Hepatocyte (in vitro differentiated cells): ENCODE results near the gene TFDP2. TPM values are rescaled to one million over a fixed set of nuclear protein-coding genes. Genes with fewer than 3 reads are reported as not detected.
"Not testable (repeated sequence)": the region's sequence is repeated elsewhere in the genome, so short reads cannot be mapped to it uniquely, and the experiment has no call there.

Source experiments
- DNase-seq: peaks from one replicate; pipeline ENCODE4 v3.0.0-alpha.2; 2016; ENCODE audit warnings: low spot score
- H2AFZ ChIP-seq: fragments of 200-600 bp; sonication (generic); 2 replicates; pipeline ENCODE4 v1.6.0; 2016; ENCODE audit warnings: antibody characterized with exemption, mild to moderate bottlenecking
- H3K27ac ChIP-seq: fragments of 200-600 bp; sonication (generic); 2 replicates; pipeline ENCODE4 v1.5.1; 2016; ENCODE audit warnings: mild to moderate bottlenecking
- H3K27me3 ChIP-seq: fragments of 200-600 bp; sonication (generic); 2 replicates; pipeline ENCODE4 v1.6.1; 2016
- H3K36me3 ChIP-seq: fragments of 200-600 bp; sonication (generic); replicated peaks from 2 replicates; pipeline ENCODE4 v1.5.1; 2016; ENCODE audit warnings: low read depth; ENCODE audit not compliant: insufficient read depth
- H3K4me1 ChIP-seq: fragments of 200-600 bp; sonication (generic); 2 replicates; pipeline ENCODE4 v1.5.1; 2016; ENCODE audit warnings: mild to moderate bottlenecking, moderate library complexity; ENCODE audit not compliant: insufficient read depth
- H3K4me2 ChIP-seq: fragments of 200-600 bp; sonication (generic); 2 replicates; pipeline ENCODE4 v1.6.0; 2016
- H3K4me3 ChIP-seq: fragments of 200-600 bp; sonication (generic); 2 replicates; pipeline ENCODE4 v1.5.1; 2016; ENCODE audit warnings: mild to moderate bottlenecking
- H3K79me2 ChIP-seq: fragments of 200-600 bp; sonication (generic); 2 replicates; pipeline ENCODE4 v1.6.0; 2017; ENCODE audit warnings: mild to moderate bottlenecking
- H3K9me2 ChIP-seq: fragments of 200-600 bp; sonication (generic); replicated peaks from 2 replicates; pipeline ENCODE4 v1.6.0; 2017; ENCODE audit warnings: mild to moderate bottlenecking; ENCODE audit not compliant: insufficient read depth
- H3K9me3 ChIP-seq: fragments of 200-600 bp; sonication (generic); 2 replicates; pipeline ENCODE4 v1.5.1; 2016; ENCODE audit warnings: low read depth, mild to moderate bottlenecking
- H4K20me1 ChIP-seq: fragments of 200-600 bp; sonication (generic); 2 replicates; pipeline ENCODE4 v1.6.0; 2016; ENCODE audit warnings: mild to moderate bottlenecking; ENCODE audit not compliant: insufficient read depth, poor library complexity, severe bottlenecking
- CTCF ChIP-seq: fragments of 200-600 bp; sonication (generic); IDR thresholded peaks from 2 replicates; pipeline ENCODE4 v1.5.1; 2016; ENCODE audit warnings: antibody characterized with exemption, mild to moderate bottlenecking; ENCODE audit not compliant: poor library complexity
- EZH2 ChIP-seq: fragments of 200-600 bp; sonication (generic); IDR thresholded peaks from 2 replicates; pipeline ENCODE4 v1.6.1; 2016; ENCODE audit warnings: antibody characterized with exemption, mild to moderate bottlenecking, borderline replicate concordance
- EZH2phosphoT487 ChIP-seq: fragments of 200-600 bp; sonication (generic); IDR thresholded peaks from one replicate; pipeline ENCODE4 v1.6.1; 2018; ENCODE audit warnings: antibody characterized with exemption, mild to moderate bottlenecking, low read depth, moderate library complexity; ENCODE audit not compliant: unreplicated experiment, severe bottlenecking
- WGBS: methylation state at CpG from one replicate; pipeline ENCODE4 v1.1.6; 2016; ENCODE audit warnings: low lambda C conversion rate; ENCODE audit errors: missing lambda C conversion rate; 5-methylcytosine and 5-hydroxymethylcytosine counted together
- polyA plus RNA-seq: library from polyadenylated mRNA; unstranded; fragments of >200 nt; fragmentation: Nextera tagmentation; extraction: Ambion mirVana; gene quantifications from 2 replicates; pipeline ENCODE4 v1.2.1, GENCODE V29; 2016
- total RNA-seq: library from RNA; depleted of rRNA; stranded (reverse); fragments of >200 nt; gene quantifications from 2 replicates; pipeline ENCODE4 v1.2.3, GENCODE V29; 2014

Gene TFDP2
- total and polyA plus RNA-seq, 2 experiments from 2014 or later = 57.6 to 61.6 TPM

GRCh38 chr3:142007710-142008399 lies 141.5 kb downstream of the TFDP2 start:
- Histone ChIP-seq H3K27me3 (no peaks in the 10 kb centered on the region), H2AFZ (no peak overlapping the region), H3K27ac (no peak overlapping the region), H3K9me3 (no peaks in the 10 kb centered on the region), H3K9me2 (no peaks in the 10 kb centered on the region), H3K4me3 (no peak overlapping the region), H3K4me1 (no peaks in the 10 kb centered on the region), H4K20me1 (no peaks in the 10 kb centered on the region), H3K36me3 (no peaks in the 10 kb centered on the region), H3K79me2 (peaks cover 24% of the 10 kb centered on the region), H3K4me2 (no peak overlapping the region)
- TF ChIP-seq EZH2 (no peak), EZH2phosphoT487 (no peak), CTCF (no peak)
- WGBS = 94% methylated on average over 8 of the region's 8 CpGs
- DNase-seq = no peak

DNA sequence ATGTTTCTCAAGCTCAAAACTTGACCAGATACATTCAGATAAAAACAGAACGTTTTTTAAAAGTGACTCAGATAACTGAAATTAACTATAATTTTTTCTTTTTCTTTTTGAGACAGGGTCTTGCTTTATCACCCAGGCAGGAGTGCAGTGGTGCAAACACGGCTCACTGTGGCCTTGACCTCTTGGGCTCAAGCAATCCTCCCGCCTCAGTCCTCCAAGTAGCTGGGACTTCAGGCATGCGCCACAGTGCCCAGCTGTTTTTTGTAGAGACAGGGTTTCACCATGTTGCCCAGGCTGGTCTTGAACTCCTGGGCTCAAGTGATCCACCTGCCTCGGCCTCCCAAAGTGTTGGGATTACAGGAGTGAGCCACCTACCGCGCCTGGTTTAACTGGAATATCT lies 144.4 kb downstream of the TFDP2 start:
- not testable (repeated sequence) for H3K4me1 ChIP-seq, DNase-seq, H3K27ac ChIP-seq, H3K36me3 ChIP-seq, H2AFZ ChIP-seq, H3K9me2 ChIP-seq, H3K27me3 ChIP-seq, H3K4me3 ChIP-seq, H3K9me3 ChIP-seq, H3K4me2 ChIP-seq, H4K20me1 ChIP-seq
- H3K79me2 ChIP-seq = peaks cover 19% of the 10 kb centered on the region
- WGBS = 91% methylated on average over 7 of the region's 7 CpGs

DNA sequence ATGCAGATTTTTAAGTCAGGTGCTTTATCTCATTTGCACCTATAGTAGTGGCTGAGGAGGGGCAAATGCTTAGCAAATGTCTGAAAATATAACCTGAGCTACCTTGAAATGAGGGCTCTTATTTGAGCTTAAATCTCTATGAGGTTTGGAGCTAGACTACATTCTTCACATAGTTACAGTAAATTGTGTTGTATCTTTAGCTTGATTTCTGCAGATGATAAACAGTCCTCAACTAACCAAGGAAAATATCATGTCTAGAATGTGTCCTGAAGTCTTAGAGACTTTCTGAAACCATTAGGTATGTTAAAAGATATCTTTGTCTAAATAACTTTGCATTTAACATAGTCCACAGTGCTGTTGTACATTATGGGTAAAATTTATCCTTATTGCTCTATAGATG lies 145.3 kb downstream of the TFDP2 start:
- H3K9me3 ChIP-seq = no peaks in the 10 kb centered on the region
- H3K4me3 ChIP-seq = no peak overlapping the region
- H2AFZ ChIP-seq = no peak overlapping the region
- H3K9me2 ChIP-seq = no peaks in the 10 kb centered on the region
- H4K20me1 ChIP-seq = no peaks in the 10 kb centered on the region
- peaks cover 14% of the 10 kb centered on the region for H3K79me2 ChIP-seq
- no peak overlapping the region for H3K27ac ChIP-seq
- H3K27me3 ChIP-seq = no peaks in the 10 kb centered on the region
- TF ChIP-seq EZH2phosphoT487 (no peak), EZH2 (no peak), CTCF (no peak)
- H3K4me1 ChIP-seq = no peaks in the 10 kb centered on the region
- no peak overlapping the region for H3K4me2 ChIP-seq
- no peaks in the 10 kb centered on the region for H3K36me3 ChIP-seq
- DNase-seq = no peak

GRCh38 chr3:142003291-142003690 lies 146.1 kb downstream of the TFDP2 start:
- TF ChIP-seq EZH2 (no peak), EZH2phosphoT487 (no peak), CTCF (no peak)
- 97% methylated on average over 3 of the region's 3 CpGs for WGBS
- H3K27ac ChIP-seq = no peak overlapping the region
- DNase-seq = no peak
- no peak overlapping the region for H2AFZ ChIP-seq
- no peaks in the 10 kb centered on the region for H3K36me3 ChIP-seq
- no peak overlapping the region for H3K4me2 ChIP-seq
- H3K9me3 ChIP-seq = no peaks in the 10 kb centered on the region
- H3K27me3 ChIP-seq = no peaks in the 10 kb centered on the region
- no peaks in the 10 kb centered on the region for H3K4me1 ChIP-seq
- H3K79me2 ChIP-seq = peaks cover 7% of the 10 kb centered on the region
- H3K4me3 ChIP-seq = no peak overlapping the region
- no peaks in the 10 kb centered on the region for H3K9me2 ChIP-seq
- no peaks in the 10 kb centered on the region for H4K20me1 ChIP-seq
